WERI-Rb-1 (cell line): ENCODE measurements around the gene KRT35.

Experiments
- DNase-seq: peaks from one replicate; pipeline ENCODE4 v3.0.0-alpha.2; 2020
- H3K27ac ChIP-seq: fragments of 250-450 bp; sonication (Bioruptor Pico); 2 replicates; pipeline ENCODE4 v1.5.1; 2020; ENCODE audit warnings: mild to moderate bottlenecking, moderate library complexity
- H3K27me3 ChIP-seq: fragments of 250-450 bp; sonication (Bioruptor Pico); 2 replicates; pipeline ENCODE4 v1.5.1; 2021; ENCODE audit warnings: mild to moderate bottlenecking, low read depth, moderate library complexity; ENCODE audit not compliant: insufficient read depth, severe bottlenecking
- H3K36me3 ChIP-seq: fragments of 250-450 bp; sonication (Bioruptor Pico); 2 replicates; pipeline ENCODE4 v1.5.1; 2020; ENCODE audit warnings: mild to moderate bottlenecking, moderate library complexity
- H3K4me3 ChIP-seq: 2 replicates; pipeline ENCODE4 v1.5.1; 2011; ENCODE audit warnings: low read depth, mild to moderate bottlenecking, control low read depth, low read length
- H3K9me3 ChIP-seq: fragments of 250-450 bp; sonication (Bioruptor Pico); 2 replicates; pipeline ENCODE4 v1.5.1; 2021; ENCODE audit warnings: mild to moderate bottlenecking, moderate library complexity; ENCODE audit not compliant: severe bottlenecking
- TF ChIP-seq, protein P1 (sequence below): IDR thresholded peaks from 2 replicates; pipeline ENCODE4 v1.5.1; 2011; ENCODE audit warnings: low read depth, mild to moderate bottlenecking, control low read depth, inconsistent platforms, low read length

Gene KRT35

DNA sequence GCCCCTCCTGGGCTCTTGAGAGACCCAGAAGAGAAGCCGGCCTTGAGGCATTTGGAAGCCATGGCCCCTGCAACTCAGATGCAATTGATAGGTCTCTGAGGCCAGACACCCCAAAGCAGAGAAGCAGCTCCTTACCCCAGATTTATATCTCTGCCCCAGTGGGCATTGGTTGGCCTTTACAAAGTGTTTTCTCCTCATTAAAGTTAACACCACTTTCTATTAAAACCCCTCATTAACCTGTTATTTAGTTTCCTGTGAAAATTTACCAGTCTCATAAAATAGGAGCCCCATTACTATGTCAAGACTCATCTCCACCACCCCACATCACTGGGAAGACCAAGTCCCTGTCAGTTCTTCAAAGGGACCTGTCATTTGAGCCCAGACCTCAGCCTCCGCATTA, at the start of gene KRT35:
TSS of gene KRT35 (minus strand) at position 116 of the 400 bp plus-strand sequence. CDS start at position 62, 54 bp downstream.
- no peak for DNase-seq

DNA sequence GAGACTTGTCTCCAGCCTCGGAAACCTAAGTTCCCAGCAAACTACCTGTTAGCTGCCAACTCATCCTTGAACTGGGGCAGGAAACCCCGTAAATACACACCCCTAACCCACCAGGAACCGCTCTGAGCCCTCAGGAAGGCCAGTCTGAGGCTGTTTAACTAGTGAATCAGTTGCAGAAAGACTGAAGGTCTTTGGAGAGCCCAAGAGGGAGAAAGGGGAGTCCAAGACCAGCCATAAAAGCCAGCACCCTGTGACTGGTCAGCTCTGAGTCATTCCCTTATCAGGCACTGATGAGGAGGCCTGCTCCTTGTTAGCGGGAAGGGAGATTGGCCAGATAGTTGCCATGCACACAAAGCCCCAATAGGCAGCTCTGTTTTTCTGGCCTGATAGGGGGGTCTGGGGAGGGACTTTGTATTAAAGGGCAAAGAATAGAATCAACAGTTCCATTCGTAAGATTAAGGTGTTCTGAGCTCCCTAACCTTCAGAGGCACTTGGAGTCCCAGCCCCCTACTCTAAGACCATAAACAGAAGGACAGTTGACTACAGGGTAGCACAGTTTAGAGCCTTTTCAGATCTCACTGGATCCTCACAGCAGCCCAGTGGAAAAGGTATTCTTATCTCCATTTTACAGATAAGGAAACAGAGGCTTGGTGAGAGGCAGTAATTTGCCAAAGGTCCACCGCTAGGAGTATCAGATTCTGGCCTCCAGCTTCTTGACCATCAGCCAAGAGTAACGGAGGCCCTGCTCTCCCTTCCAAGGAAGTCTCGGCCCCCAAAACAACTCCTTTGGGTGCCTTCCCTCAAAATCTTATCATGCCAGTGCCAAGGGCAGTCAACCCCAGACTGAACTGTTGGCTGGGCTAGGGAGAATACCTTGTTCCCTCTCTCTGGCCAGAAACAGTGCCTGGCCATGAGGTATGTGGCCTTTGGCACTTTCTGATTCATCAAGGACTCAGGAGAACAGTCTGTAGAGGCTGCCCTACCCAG, 49.4 kb upstream of the KRT35 start:
- Histone ChIP-seq H3K4me3 (no peak overlapping the region), H3K9me3 (peaks cover 4% of the 10 kb centered on the region), H3K36me3 (no peaks in the 10 kb centered on the region), H3K27me3 (no peaks in the 10 kb centered on the region), H3K27ac (no peak overlapping the region)
- DNase-seq, result no peak
- TF ChIP-seq, protein P1, sequence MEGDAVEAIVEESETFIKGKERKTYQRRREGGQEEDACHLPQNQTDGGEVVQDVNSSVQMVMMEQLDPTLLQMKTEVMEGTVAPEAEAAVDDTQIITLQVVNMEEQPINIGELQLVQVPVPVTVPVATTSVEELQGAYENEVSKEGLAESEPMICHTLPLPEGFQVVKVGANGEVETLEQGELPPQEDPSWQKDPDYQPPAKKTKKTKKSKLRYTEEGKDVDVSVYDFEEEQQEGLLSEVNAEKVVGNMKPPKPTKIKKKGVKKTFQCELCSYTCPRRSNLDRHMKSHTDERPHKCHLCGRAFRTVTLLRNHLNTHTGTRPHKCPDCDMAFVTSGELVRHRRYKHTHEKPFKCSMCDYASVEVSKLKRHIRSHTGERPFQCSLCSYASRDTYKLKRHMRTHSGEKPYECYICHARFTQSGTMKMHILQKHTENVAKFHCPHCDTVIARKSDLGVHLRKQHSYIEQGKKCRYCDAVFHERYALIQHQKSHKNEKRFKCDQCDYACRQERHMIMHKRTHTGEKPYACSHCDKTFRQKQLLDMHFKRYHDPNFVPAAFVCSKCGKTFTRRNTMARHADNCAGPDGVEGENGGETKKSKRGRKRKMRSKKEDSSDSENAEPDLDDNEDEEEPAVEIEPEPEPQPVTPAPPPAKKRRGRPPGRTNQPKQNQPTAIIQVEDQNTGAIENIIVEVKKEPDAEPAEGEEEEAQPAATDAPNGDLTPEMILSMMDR, result no peak

More for the DNA sequence above, at the start of gene KRT35:
- no peaks in the 10 kb centered on the region for H3K9me3 ChIP-seq
- no peak within 1 kb of the TSS for H3K27ac ChIP-seq
- TF ChIP-seq, protein P1, result no peak
- no peaks in the 10 kb centered on the region for H3K36me3 ChIP-seq
- H3K27me3 ChIP-seq, result peaks cover 78% of the 10 kb centered on the region
- no peak within 1 kb of the TSS for H3K4me3 ChIP-seq

DNA sequence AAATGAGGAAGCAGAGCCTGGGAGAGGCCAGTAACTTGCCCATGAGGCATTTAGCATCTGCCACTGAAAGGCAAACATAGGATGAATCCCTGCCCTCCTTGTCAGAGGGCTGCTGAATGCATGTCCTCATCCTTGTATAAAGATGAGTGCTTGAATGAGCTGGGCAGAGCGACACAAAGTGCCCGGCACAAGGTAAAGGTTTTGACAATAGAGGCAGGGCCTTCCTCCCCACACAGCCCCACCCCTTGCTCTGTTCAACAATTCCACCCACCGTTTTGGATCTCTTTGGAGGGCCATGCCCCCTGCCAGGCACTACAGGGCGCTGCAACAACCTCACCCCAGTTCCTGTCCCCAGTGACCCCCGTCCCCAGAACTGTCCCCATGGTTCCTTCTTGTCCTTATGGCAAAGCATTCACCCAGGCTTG, 48.6 kb upstream of the KRT35 start:
- H3K27ac ChIP-seq, result peak overlapping the region; percentile 36; the same call in 1 of the 2 replicates
- TF ChIP-seq, protein P1, result no peak

GRCh38 chr17:41528959-41529353, 48.0 kb upstream of the KRT35 start:
- TF ChIP-seq, protein P1, result no peak
- H3K4me3 ChIP-seq, result no peak overlapping the region
- no peaks in the 10 kb centered on the region for H3K36me3 ChIP-seq
- H3K27ac ChIP-seq, result peak overlapping the region; percentile 36
- H3K27me3 ChIP-seq, result no peaks in the 10 kb centered on the region
- peak; percentile 39 for DNase-seq
- peaks cover 4% of the 10 kb centered on the region for H3K9me3 ChIP-seq

More for the DNA sequence above, 48.6 kb upstream of the KRT35 start:
- peaks cover 4% of the 10 kb centered on the region for H3K9me3 ChIP-seq
- no peak for DNase-seq
- H3K4me3 ChIP-seq, result no peak overlapping the region
- no peaks in the 10 kb centered on the region for H3K36me3 ChIP-seq
- no peaks in the 10 kb centered on the region for H3K27me3 ChIP-seq

DNA sequence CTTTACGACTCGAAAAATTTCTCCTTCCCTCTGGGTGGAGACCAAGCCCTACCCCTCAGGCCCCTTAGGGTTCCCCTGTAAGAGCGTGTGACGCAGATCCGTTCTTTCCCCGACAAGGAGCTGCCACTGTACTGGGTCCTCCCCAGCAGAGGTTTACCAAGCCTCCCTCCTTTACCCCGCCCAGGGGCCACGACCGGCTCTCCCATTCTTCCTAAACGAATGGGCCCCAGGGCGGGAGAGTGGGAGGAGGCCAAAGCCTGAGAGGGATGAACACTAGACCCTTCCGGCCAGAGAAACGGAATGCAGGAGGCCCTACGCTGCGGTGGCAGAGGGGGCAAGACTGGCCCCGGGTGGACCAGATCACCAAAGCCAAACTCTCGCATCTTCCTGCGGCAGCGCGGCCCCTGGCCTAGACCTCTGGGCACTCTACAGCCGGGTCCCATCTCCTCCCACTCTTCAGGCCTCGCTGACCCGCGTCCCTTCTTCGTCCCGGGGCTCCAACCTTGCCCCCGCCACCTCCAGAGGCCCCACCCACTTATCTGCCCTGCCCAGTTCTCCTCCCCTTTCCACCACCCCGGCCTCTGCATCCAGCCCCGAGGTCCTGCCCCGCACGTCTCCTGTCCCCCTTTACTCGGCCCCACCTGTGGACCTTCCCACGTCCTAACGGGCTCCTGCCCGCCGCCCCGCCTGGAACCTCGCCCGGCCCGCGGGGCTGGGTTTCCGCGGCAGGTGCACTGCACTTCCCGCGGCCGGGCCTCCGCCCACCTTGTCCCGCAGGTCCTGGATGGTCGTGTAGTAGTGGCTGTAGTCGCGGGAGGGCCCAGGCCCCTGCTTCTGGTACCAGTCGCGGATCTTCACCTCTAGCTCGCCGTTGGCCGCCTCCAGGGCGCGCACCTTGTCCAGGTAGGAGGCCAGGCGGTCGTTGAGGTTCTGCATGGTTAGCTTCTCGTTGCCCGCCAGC, 46.4 kb upstream of the KRT35 start:
- Histone ChIP-seq H3K4me3 (no peak overlapping the region), H3K36me3 (no peaks in the 10 kb centered on the region), H3K9me3 (peaks cover 4% of the 10 kb centered on the region), H3K27me3 (no peaks in the 10 kb centered on the region), H3K27ac (no peak overlapping the region)
- TF ChIP-seq, protein P1, result no peak
- no peak for DNase-seq
